Lung (tissue), 12 donors: ENCODE measurements around the gene RNF167. TPM values are rescaled to one million over a fixed set of nuclear protein-coding genes. Genes with fewer than 3 reads are reported as not detected.

Experiments used
- ATAC-seq: fragments of 200-7000 bp; cut with Tn5 transposase; one replicate; pipeline ENCODE4 v1.9.1; 2020; ENCODE audit warnings: moderate number of reproducible peaks; ENCODE audit not compliant: insufficient read depth, low FRiP score
- DNase-seq, 3 donors: peaks; one replicate each; pipeline ENCODE4 v3.0.0-alpha.2; 2013 to 2017
- H3K27ac ChIP-seq, 2 donors: one replicate each; pipeline ENCODE4 v1.5.1; 2013; ENCODE audit warnings: mild to moderate bottlenecking in 2 of 2, moderate library complexity in 2 of 2, control low read depth in 1 of 2, inconsistent platforms in 1 of 2, low read depth in 1 of 2, low read length in 1 of 2
- H3K27me3 ChIP-seq, 3 donors: one replicate each; pipeline ENCODE4 v1.5.1; 2013; ENCODE audit warnings: low read length in 2 of 3; ENCODE audit not compliant: control insufficient read depth in 3 of 3, insufficient read depth in 3 of 3
- H3K36me3 ChIP-seq, 4 donors: one replicate each; pipeline ENCODE4 v1.5.1; 2013; ENCODE audit warnings: low read length in 4 of 4, mild to moderate bottlenecking in 1 of 4, moderate library complexity in 1 of 4; ENCODE audit not compliant: control insufficient read depth in 4 of 4, insufficient read depth in 4 of 4
- H3K4me1 ChIP-seq, 5 donors: one replicate each; pipeline ENCODE4 v1.5.1; 2013; ENCODE audit warnings: low read length in 5 of 5, mild to moderate bottlenecking in 2 of 5, moderate library complexity in 1 of 5; ENCODE audit not compliant: control insufficient read depth in 5 of 5, insufficient read depth in 5 of 5
- H3K4me3 ChIP-seq: one replicate; pipeline ENCODE4 v1.5.1; 2013; ENCODE audit warnings: mild to moderate bottlenecking, control low read depth, moderate library complexity
- H3K9ac ChIP-seq, 2 donors: one replicate each; pipeline ENCODE4 v1.5.1; 2013; ENCODE audit warnings: low read length in 2 of 2, control low read depth in 1 of 2; ENCODE audit not compliant: insufficient read depth in 1 of 2
- H3K9me3 ChIP-seq, 4 donors: one replicate each; pipeline ENCODE4 v1.5.1; 2013; ENCODE audit warnings: low read length in 3 of 4, mild to moderate bottlenecking in 1 of 4, moderate library complexity in 1 of 4; ENCODE audit not compliant: control insufficient read depth in 4 of 4, insufficient read depth in 3 of 4
- CTCF ChIP-seq: IDR thresholded peaks from 2 replicates; pipeline ENCODE4 v1.5.1; 2012; ENCODE audit warnings: mild to moderate bottlenecking; ENCODE audit errors: control extremely low read depth, extremely low read depth
- WGBS, 2 donors: extraction: QIAGEN DNeasy Blood & Tissue Kit; methylation state at CpG; one replicate each; pipeline ENCODE4 v1.1.7; 2013; 5-methylcytosine and 5-hydroxymethylcytosine counted together
- polyA plus RNA-seq, 2 donors: library from polyadenylated mRNA; stranded (reverse); fragments of 200-250 nt; gene quantifications; one replicate each; pipeline ENCODE4 v1.2.1, GENCODE V29; 2013
- total RNA-seq, 2 donors: library from RNA; depleted of rRNA in 1 of 2; stranded (reverse); fragments of >200 nt in 1 of 2; gene quantifications; one replicate each; pipeline ENCODE4 v1.2.1, GENCODE V29; 2014 to 2021
- donor health status: control.
- donor health status: control.
- donor health status: Bipolar disorder and iron deficiency.
- donor health status: healthy.
- donor health status: DM: yes; HTN: yes; CAD: no.

Gene RNF167
- total and polyA plus RNA-seq, 4 donors, result 30.8 to 142 (median 97.0) TPM

DNA sequence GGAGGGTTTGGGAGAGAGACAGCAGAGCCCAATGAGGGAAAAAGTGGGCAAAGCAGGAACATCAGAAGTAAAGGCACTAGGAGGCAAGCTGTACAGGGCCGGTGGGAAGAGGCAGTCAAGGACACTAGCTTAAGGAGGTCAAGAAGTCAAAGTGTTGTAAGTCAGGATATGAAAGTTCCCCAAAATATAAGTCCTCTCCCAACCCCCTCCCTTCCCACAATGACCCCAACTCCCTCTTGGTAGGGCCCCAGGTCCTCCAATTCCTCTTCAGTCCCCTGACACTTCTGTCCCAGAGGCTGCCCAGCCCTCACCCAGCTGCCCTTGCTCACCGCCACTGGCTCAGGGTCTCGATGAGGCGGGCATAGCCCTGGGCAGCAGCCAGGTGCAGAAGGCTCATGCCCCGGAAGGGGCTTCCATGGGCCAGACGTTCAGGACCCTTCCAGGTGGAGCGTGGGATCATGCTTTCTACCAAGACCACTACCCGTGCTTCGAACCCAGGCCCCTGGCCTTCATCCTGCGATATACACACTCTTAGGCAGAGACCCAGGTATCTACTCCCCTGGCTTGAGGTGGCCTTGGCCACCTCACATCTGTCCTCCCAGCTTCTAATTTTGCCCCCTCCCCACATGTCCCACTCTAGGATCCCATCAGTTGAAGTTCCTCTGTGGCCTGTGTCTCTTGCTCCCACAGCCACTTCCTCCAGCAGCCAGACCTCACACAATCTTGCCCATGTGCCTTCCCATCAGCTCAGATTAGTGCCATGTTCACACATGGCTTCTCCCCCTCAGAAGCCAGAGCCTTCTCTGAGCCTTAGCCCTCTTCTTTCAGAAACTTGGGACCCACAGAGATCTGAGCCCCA is 33.4 kb downstream of the RNF167 start:
- ATAC-seq, result no peak
- peaks cover 1 to 13% (median 8%) of the 10 kb centered on the region in 5 donors for H3K4me1 ChIP-seq
- H3K27ac ChIP-seq, result peak overlapping the region in 1 of 2 donors; percentile 69
- no peaks in the 10 kb centered on the region for H3K9me3 ChIP-seq
- no peak overlapping the region for H3K4me3 ChIP-seq
- 88 to 91% methylated on average over 10 of the region's 10 CpGs for WGBS, 2 donors
- DNase-seq, result no peak
- H3K9ac ChIP-seq, result no peak overlapping the region
- TF ChIP-seq CTCF, result no peak
- peaks cover 13 to 60% (median 26%) of the 10 kb centered on the region in 4 donors for H3K36me3 ChIP-seq
- H3K27me3 ChIP-seq, result no peaks in the 10 kb centered on the region

DNA sequence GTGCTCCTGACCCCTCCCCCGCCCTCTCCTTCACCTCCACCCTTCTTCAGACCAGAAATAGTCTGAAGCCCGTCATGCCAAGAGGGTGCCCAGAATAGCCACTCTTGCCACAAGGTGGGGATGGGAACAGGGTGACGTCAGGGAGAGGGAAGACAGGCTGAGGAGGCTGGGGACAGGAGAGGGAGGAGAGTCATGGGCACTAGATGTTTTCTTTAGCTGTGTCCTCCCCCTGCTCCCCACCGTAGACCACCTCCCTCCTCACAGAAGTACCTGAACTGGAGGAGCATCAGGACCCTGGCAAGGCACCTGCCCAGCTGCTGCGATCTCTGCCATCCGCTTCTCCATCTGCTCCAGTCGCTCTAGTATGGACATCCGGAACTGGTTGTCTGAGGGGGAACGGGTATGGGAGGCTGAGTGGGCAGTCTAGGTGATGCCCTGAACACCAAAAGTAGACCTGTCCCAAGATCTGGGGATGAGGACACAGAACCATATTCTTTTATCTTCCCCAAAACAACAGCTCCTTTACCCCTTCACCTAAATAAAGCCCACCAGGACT is 34.1 kb downstream of the RNF167 start:
- H3K36me3 ChIP-seq, result peaks cover 13 to 62% (median 31%) of the 10 kb centered on the region in 4 donors
- no peaks in the 10 kb centered on the region for H3K9me3 ChIP-seq
- 84 to 85% methylated on average over 9 of the region's 9 CpGs for WGBS, 2 donors
- DNase-seq (no peak), ATAC-seq (no peak)
- TF ChIP-seq CTCF, result no peak
- H3K4me1 ChIP-seq, result peaks cover 0 to 9% (median 4%) of the 10 kb centered on the region in 5 donors
- peak overlapping the region in 1 of 2 donors; percentile 69 for H3K27ac ChIP-seq
- H3K27me3 ChIP-seq, result no peaks in the 10 kb centered on the region
- H3K4me3 ChIP-seq, result no peak overlapping the region
- H3K9ac ChIP-seq, result no peak overlapping the region

- DNase-seq, result no peak
- ATAC-seq, result no peak
- Histone ChIP-seq H3K9ac (no peak overlapping the region), H3K4me3 (no peak overlapping the region), H3K27me3 (no peaks in the 10 kb centered on the region), H3K27ac (no peak overlapping the region), H3K36me3 (peaks cover 14 to 45% (median 29%) of the 10 kb centered on the region in 4 donors), H3K4me1 (peaks cover 2 to 6% (median 4%) of the 10 kb centered on the region in 5 donors), H3K9me3 (no peaks in the 10 kb centered on the region)
- no peak for TF ChIP-seq CTCF
These were observed 38.7 kb downstream of the RNF167 start for GRCh38 chr17:4978726-4979125.
